Neural progenitor cell (in vitro differentiated cells): ENCODE results near the gene MYH9. TPM values are rescaled to one million over a fixed set of nuclear protein-coding genes. Genes with fewer than 3 reads are reported as not detected.

Experiments used
- DNase-seq: peaks from one replicate; pipeline ENCODE4 v3.0.0-alpha.2; 2016; ENCODE audit warnings: low spot score
- H2AFZ ChIP-seq: fragments of 200-600 bp; sonication (generic); replicated peaks from 2 replicates; pipeline ENCODE4 v1.6.1; 2016; ENCODE audit warnings: antibody characterized with exemption
- H3F3A ChIP-seq: fragments of 200-600 bp; sonication (generic); 2 replicates; pipeline ENCODE4 v1.6.1; 2016; ENCODE audit warnings: antibody characterized with exemption, low read depth
- H3K27ac ChIP-seq: fragments of 200-600 bp; sonication (generic); 2 replicates; pipeline ENCODE4 v1.5.1; 2016; ENCODE audit warnings: mild to moderate bottlenecking
- H3K27me3 ChIP-seq: fragments of 200-600 bp; sonication (generic); 2 replicates; pipeline ENCODE4 v1.6.1; 2016; ENCODE audit warnings: mild to moderate bottlenecking, moderate library complexity
- H3K36me3 ChIP-seq: fragments of 200-600 bp; sonication (generic); 2 replicates; pipeline ENCODE4 v1.5.1; 2016
- H3K4me1 ChIP-seq: fragments of 200-600 bp; sonication (generic); 2 replicates; pipeline ENCODE4 v1.6.1; 2016; ENCODE audit warnings: mixed run types
- H3K4me2 ChIP-seq: fragments of 200-600 bp; sonication (generic); 2 replicates; pipeline ENCODE4 v1.6.1; 2016
- H3K4me3 ChIP-seq: fragments of 200-600 bp; sonication (generic); 2 replicates; pipeline ENCODE4 v1.5.1; 2016
- H3K79me2 ChIP-seq: fragments of 200-600 bp; sonication (generic); 2 replicates; pipeline ENCODE4 v1.6.1; 2016; ENCODE audit warnings: low read depth
- H3K9ac ChIP-seq: fragments of 200-600 bp; sonication (generic); 2 replicates; pipeline ENCODE4 v1.6.1; 2016
- H3K9me3 ChIP-seq: fragments of 200-600 bp; sonication (generic); 2 replicates; pipeline ENCODE4 v1.5.1; 2016; ENCODE audit warnings: low read depth
- H4K20me1 ChIP-seq: fragments of 200-600 bp; sonication (generic); 2 replicates; pipeline ENCODE4 v1.6.1; 2016; ENCODE audit warnings: low read depth
- H3K27ac Mint-ChIP-seq: 3 replicates; pipeline ENCODE4 v1.8.0; 2021; ENCODE audit warnings: mixed read lengths
- H3K27me3 Mint-ChIP-seq: 2 replicates; pipeline ENCODE4 v1.8.0; 2022; ENCODE audit warnings: low read depth, mild to moderate bottlenecking, inconsistent platforms, moderate library complexity, mixed read lengths; ENCODE audit not compliant: insufficient read depth
- H3K36me3 Mint-ChIP-seq: 3 replicates; pipeline ENCODE4 v1.8.0; 2021; ENCODE audit warnings: mixed read lengths
- H3K4me1 Mint-ChIP-seq: 3 replicates; pipeline ENCODE4 v1.8.0; 2021; ENCODE audit warnings: mixed read lengths
- H3K4me3 Mint-ChIP-seq: 3 replicates; pipeline ENCODE4 v1.8.0; 2021; ENCODE audit warnings: mild to moderate bottlenecking, moderate library complexity, mixed read lengths
- H3K9me3 Mint-ChIP-seq: 3 replicates; pipeline ENCODE4 v1.8.0; 2020; ENCODE audit warnings: mixed read lengths
- CTCF ChIP-seq: fragments of 200-600 bp; sonication (generic); IDR thresholded peaks from 2 replicates; pipeline ENCODE4 v1.5.1; 2017; ENCODE audit warnings: antibody characterized with exemption, mild to moderate bottlenecking
- EZH2 ChIP-seq: fragments of 200-600 bp; sonication (generic); IDR thresholded peaks from 2 replicates; pipeline ENCODE4 v1.6.1; 2017; ENCODE audit warnings: antibody characterized with exemption, mild to moderate bottlenecking, moderate library complexity
- EZH2phosphoT487 ChIP-seq: fragments of 200-600 bp; sonication (generic); IDR thresholded peaks from 2 replicates; pipeline ENCODE4 v1.6.1; 2017; ENCODE audit warnings: antibody characterized with exemption
- total RNA-seq: library from RNA; depleted of rRNA; stranded (reverse); fragments of >200 nt; gene quantifications from 2 replicates; pipeline ENCODE4 v1.2.3, GENCODE V29; 2015; ENCODE audit warnings: low replicate concordance

The MYH9 gene
- total RNA-seq, 1 donor from 2014 or later: 77.2 TPM

DNA sequence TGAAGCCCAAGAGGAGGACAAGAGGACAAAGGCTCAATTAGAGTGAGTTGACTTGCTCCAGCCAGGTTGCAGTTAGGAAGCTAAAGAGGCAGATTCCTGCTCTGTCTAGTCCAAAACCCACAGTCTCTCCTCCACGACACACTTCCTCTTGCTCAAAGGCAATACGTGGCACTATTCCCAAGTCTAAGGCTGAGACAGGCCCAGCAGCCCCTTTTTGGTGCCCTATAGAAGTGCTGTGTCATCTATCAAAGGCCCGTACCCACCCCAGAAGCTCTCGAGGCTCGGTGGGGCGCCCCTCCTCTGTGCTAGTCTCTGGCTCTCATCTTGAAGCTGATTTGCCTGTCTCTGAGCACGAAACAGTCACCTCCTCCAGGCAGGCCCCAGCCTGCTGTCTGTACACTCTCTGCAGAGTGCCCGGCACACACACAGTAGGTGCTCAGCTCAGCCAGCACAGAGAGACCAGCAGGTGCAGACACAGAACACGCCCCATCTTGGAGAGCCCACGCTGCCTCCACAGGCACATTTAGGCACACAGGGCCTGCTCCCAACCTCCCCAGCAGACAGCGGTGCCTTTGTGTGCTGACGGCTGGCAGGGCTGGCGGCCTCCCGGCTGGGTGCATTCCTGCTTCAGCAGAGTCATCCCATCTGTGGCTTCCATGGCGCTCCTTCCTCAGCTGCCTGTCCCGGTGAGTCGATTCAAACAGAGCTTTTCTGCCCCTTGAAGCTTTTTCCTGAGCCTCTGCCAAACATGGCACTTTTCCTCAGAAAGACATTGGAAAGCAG lies 52.8 kb downstream of the MYH9 start:
- H3K27ac ChIP-seq: peak overlapping the region; percentile 89
- DNase-seq: peak; percentile 78
- H4K20me1 ChIP-seq: peaks cover 29% of the 10 kb centered on the region
- peaks cover 24% of the 10 kb centered on the region for H3F3A ChIP-seq
- H3K4me3 ChIP-seq: no peak overlapping the region
- H3K4me2 ChIP-seq: peak overlapping the region; percentile 23
- Mint-ChIP-seq H3K27ac (peak overlapping the region; percentile 89), H3K9me3 (no peaks in the 10 kb centered on the region), H3K27me3 (peaks cover 5% of the 10 kb centered on the region), H3K36me3 (peaks cover 36% of the 10 kb centered on the region), H3K4me1 (peaks cover 72% of the 10 kb centered on the region), H3K4me3 (no peak overlapping the region)
- H3K9me3 ChIP-seq: no peaks in the 10 kb centered on the region
- peaks cover 73% of the 10 kb centered on the region for H3K79me2 ChIP-seq
- peak overlapping the region; percentile 41 for H3K9ac ChIP-seq
- H3K36me3 ChIP-seq: no peaks in the 10 kb centered on the region
- no peak overlapping the region for H2AFZ ChIP-seq
- TF ChIP-seq EZH2 (no peak), CTCF (no peak), EZH2phosphoT487 (no peak)
- no peaks in the 10 kb centered on the region for H3K27me3 ChIP-seq
- H3K4me1 ChIP-seq: peaks cover 45% of the 10 kb centered on the region

DNA sequence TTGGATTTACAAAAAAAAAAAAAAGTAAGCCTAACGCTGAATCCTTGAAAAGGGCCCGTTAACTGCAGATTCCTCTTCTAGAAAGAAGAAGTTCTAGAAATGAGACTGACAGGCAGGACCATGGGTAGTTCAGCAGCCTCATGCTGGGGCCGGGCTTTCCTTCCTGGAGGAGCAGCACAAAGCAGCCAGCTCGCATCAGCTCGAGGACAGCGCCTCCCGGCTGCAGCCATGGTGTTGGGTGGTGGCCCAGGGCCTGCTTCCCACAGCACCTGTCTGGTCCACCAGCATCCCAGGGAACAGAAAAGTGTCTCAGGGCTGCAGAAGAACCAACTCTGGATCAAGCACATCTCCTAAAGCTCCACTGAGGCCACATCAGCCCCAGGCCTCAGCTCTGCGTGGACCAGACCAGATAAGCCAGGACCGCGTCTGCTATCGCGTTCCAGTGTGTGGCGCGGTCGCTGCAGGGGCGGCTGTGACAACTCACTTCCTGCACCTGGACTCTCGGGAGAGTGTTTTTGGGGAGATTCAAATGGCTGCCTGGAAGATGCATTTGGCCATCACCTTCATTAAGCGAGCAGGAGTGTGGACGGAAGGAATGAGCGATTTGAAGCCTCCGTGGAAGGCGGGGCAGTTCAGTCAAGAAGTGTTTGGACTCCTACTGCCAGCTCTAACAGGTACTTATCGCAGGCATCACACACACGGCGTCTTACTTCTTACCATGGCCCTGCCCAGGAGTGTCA lies 53.5 kb downstream of the MYH9 start:
- Mint-ChIP-seq H3K4me3 (no peak overlapping the region), H3K27ac (peak overlapping the region; percentile 85), H3K9me3 (no peaks in the 10 kb centered on the region), H3K4me1 (peaks cover 80% of the 10 kb centered on the region), H3K36me3 (peaks cover 35% of the 10 kb centered on the region), H3K27me3 (peaks cover 7% of the 10 kb centered on the region)
- Histone ChIP-seq H3K4me2 (no peak overlapping the region), H3K36me3 (no peaks in the 10 kb centered on the region), H2AFZ (no peak overlapping the region), H3K27ac (peak overlapping the region; percentile 89), H3K27me3 (no peaks in the 10 kb centered on the region), H3F3A (peaks cover 32% of the 10 kb centered on the region), H3K4me3 (no peak overlapping the region), H3K9ac (no peak overlapping the region), H4K20me1 (peaks cover 29% of the 10 kb centered on the region), H3K79me2 (peaks cover 71% of the 10 kb centered on the region), H3K4me1 (peaks cover 50% of the 10 kb centered on the region), H3K9me3 (no peaks in the 10 kb centered on the region)
- TF ChIP-seq EZH2 (no peak), CTCF (peak; percentile 14), EZH2phosphoT487 (no peak)
- DNase-seq: peak; percentile 45

- H3K36me3 ChIP-seq: no peaks in the 10 kb centered on the region
- H3K36me3 Mint-ChIP-seq: peaks cover 29% of the 10 kb centered on the region
Measured at GRCh38 chr22:36333644-36334043, 54.1 kb downstream of the MYH9 start.

More at GRCh38 chr22:36333644-36334043, 54.1 kb downstream of the MYH9 start:
- H4K20me1 ChIP-seq: peaks cover 29% of the 10 kb centered on the region
- H3K9me3 ChIP-seq: no peaks in the 10 kb centered on the region
- no peak for TF ChIP-seq EZH2phosphoT487
- TF ChIP-seq EZH2: no peak
- no peak for TF ChIP-seq CTCF
- H3K79me2 ChIP-seq: peaks cover 70% of the 10 kb centered on the region
- Mint-ChIP-seq H3K27ac (peak overlapping the region; percentile 81), H3K9me3 (no peaks in the 10 kb centered on the region), H3K4me1 (peaks cover 86% of the 10 kb centered on the region), H3K4me3 (no peak overlapping the region), H3K27me3 (peaks cover 7% of the 10 kb centered on the region)
- H3F3A ChIP-seq: peaks cover 38% of the 10 kb centered on the region
- no peak for DNase-seq
- H3K4me2 ChIP-seq: no peak overlapping the region
- no peak overlapping the region for H3K9ac ChIP-seq
- no peak overlapping the region for H2AFZ ChIP-seq
- H3K27ac ChIP-seq: peak overlapping the region; percentile 64
- peaks cover 56% of the 10 kb centered on the region for H3K4me1 ChIP-seq
- no peaks in the 10 kb centered on the region for H3K27me3 ChIP-seq
- no peak overlapping the region for H3K4me3 ChIP-seq
